ELR (cell line): ENCODE measurements around the gene ZDHHC17.

ENCODE experiments used
- DNase-seq: peaks from one replicate; pipeline ENCODE4 v3.0.0-alpha.2; 2015; ENCODE audit warnings: low read depth

ZDHHC17 gene

GRCh38 chr12:76878899-76879709 is 115.2 kb downstream of the ZDHHC17 start, which contains the start of gene CSRP2:
Gene CSRP2 (minus strand): TSS chr12:76879019. CDS start chr12:76866260, 12,759 bp downstream.
- DNase-seq = peak; percentile 86

GRCh38 chr12:76879710-76880518 is 116.0 kb downstream of the ZDHHC17 start:
- DNase-seq = no peak

GRCh38 chr12:76880519-76881023 is 116.7 kb downstream of the ZDHHC17 start:
- DNase-seq = no peak

GRCh38 chr12:76881142-76881541 is 117.2 kb downstream of the ZDHHC17 start:
- DNase-seq = no peak

DNA sequence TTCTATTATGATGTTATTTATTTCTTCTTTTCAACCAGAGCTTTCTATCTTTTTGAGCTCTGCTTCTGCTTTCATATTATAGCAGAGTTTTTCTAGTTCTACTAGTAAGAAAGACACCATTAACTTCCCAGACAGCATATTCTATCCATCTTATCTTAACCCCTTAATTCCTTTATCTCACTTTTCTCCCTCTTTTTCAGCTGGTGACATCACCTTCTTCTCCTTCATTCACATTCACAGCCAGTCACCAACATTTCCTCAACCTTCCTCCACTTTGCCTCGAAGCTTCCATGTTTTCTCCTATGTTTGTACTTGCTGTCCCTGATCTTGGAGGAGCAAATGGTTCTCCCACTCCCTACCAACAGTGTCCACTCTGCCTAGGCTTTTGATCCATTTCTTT is 118.5 kb downstream of the ZDHHC17 start:
- DNase-seq = no peak

DNA sequence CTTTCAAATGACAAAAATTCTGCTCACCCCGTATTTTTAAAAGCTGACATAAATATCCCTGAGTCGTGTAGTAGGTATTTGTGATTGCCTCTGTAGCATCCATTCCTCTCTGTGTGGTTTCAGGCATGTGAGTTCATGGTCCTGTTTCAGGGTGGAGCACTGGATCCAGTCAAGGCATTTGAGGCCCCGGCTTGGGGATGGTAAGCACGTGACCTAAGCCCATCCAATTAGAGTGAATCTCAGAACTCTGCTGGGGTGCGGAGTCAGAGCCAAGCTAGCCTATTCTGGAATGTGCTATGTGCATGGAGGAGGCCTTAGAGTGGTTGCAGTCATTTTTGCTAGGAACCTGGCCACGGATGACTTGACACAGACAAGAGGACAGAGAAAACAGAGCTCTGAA is 119.2 kb downstream of the ZDHHC17 start:
- peak; percentile 72 for DNase-seq

GRCh38 chr12:76883811-76884210 is 119.9 kb downstream of the ZDHHC17 start:
- DNase-seq = no peak

DNA sequence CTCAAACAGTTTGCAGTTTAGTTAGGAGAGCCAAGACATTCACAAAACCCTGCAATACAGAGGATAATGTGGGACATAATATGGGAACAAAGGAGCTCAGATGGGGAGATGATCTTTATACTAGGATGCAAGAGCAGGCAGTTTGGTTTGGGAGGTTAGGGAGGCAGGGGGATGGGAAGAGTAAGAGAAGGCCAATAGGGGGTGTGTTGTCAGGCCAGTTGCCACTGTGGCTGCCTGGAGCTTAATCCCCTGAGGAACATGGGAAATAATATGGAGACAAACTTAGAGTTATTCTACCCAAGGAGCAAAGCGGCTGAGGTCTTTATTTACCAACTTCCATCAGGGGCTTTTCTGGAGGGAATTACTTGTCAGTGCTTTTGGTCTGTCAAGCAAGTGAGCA is 124.9 kb downstream of the ZDHHC17 start:
- no peak for DNase-seq

DNA sequence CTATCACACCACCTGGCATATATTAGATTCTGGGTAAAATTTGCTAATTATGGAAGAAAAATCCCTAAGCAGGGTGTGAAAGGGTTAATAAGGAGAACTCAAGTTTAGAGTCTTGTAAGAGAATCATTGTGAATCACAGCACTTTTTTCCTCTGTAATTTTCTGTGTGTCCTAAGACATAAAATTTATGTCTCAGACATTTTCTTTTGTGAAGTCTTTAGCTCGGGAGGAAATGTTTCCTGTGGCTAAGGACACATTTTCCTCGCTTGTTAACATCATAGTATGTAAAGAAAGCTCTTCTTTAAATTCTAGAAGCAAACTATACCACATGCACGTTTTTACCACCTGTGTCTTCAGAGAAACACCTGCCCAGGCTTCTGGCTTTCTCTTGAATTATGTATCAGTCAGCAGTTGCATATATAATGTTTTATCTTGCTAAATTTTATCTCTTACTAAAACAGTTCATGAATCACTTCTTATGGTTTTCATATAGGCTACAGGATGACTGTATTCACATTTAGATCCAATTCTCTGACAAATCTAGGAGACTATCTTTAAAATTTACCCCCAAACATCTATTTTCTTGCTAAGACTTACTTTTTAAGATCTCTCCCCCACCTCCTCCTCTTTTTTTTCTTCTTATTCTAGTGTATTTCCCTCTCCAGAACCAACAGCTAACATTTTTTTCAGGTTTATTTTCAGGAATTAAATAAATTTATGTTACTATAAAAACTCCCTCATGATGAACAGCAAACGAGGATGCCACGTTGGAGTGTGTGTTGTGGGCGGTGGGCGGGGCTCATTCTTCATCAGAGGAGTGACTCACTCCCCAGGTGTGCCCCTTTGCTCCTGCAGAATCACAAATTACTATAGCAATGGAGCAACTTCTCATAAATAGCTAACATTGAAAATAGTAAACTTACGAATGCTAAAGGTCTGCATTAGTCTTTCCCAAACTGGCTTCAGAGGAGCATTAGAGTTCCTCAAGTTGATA is 126.5 kb downstream of the ZDHHC17 start:
- DNase-seq = no peak

DNA sequence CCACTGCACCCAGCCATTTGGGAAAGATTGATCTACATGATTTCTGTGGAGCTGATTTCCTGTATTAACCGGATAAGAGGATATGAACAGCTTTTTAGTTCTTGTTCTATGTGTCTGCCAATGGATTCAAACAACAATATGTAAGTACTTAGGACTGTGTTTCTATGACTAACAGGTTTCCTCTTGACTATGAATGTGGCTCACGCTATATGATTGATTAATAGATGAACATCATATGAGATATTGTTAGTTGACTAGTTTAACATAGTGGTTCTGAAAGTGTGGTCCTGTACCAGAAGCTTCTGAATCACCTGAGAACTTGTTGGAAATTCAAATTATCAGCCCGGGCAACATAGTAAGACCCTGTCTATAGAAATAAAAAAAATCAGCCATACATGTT is 127.7 kb downstream of the ZDHHC17 start:
- no peak for DNase-seq

- no peak for DNase-seq
These were observed 131.9 kb downstream of the ZDHHC17 start for GRCh38 chr12:76895796-76896195.

DNA sequence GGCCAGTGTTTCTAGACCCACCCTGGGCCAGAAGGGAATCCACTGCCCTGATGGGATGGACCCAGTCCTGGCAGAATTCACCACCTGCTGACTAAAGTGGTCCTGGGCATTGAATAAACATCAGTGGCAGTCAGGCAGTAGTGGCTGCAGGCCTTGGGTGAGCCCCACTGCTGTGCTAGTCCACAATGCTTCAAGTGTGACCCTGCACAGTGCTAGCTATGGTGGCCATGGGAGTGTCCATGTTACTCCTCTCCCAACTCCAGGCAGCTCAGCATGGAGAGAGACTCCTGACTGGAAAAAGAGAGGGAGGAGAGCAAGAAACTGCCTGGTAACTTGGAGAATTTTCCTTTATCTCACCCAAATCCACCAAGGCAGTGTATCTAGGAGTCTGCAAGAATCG is 132.4 kb downstream of the ZDHHC17 start:
- no peak for DNase-seq

- DNase-seq = no peak
These were observed 134.5 kb downstream of the ZDHHC17 start for GRCh38 chr12:76898442-76898841.

DNA sequence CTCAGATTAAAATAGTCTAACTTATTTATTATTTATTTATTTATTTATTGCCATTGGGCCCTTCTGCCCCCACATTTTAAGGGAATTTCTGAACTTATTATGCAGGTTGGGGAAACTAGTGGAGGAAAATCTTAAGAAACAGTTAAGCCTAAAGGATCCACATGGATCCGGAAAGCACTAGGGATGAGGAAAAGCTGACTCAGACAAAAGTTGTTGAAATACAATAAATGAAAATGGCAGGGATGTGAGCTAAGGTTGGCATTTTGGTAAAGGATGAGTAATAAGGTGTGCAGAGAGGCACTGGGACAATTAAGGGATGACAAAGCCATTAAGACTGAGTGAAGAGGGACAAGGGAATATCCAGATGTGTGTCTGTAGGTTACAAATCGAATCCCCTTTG is 135.6 kb downstream of the ZDHHC17 start:
- DNase-seq = no peak

GRCh38 chr12:76901628-76902380 is 137.9 kb downstream of the ZDHHC17 start:
- no peak for DNase-seq
